Mucosa of descending colon (tissue), 3 donors: ENCODE results near the gene PPP2R3A. TPM values are rescaled to one million over a fixed set of nuclear protein-coding genes. Genes with fewer than 3 reads are reported as not detected.

Experiments used
- ATAC-seq: fragments of 200-7000 bp; cut with Tn5 transposase; one replicate; pipeline ENCODE4 v1.9.1; 2020; ENCODE audit warnings: mild to moderate bottlenecking, moderate library complexity
- DNase-seq, 3 donors: peaks; one replicate each; pipeline ENCODE4 v3.0.0-alpha.2; 2020
- H3K36me3 ChIP-seq: fragments of 200-600 bp; one replicate; pipeline ENCODE4 v1.8.0; 2021; ENCODE audit warnings: low read depth, mild to moderate bottlenecking
- H3K4me1 ChIP-seq: fragments of 200-600 bp; one replicate; pipeline ENCODE4 v1.8.0; 2021; ENCODE audit warnings: low read depth, mild to moderate bottlenecking
- H3K4me3 ChIP-seq: fragments of 200-600 bp; one replicate; pipeline ENCODE4 v1.8.0; 2021; ENCODE audit warnings: mild to moderate bottlenecking
- H3K9me3 ChIP-seq: fragments of 200-600 bp; one replicate; pipeline ENCODE4 v1.8.0; 2021; ENCODE audit warnings: mild to moderate bottlenecking
- CTCF ChIP-seq: fragments of 200-600 bp; IDR thresholded peaks from one replicate; pipeline ENCODE4 v1.8.0; 2022; ENCODE audit warnings: antibody characterized with exemption, mild to moderate bottlenecking
- intact Hi-C, 2 donors: fragments of 100-400 bp; cut with DNase I in 1 of 2; cut with micrococcal nuclease in 1 of 2; formaldehyde crosslinking; loops; one replicate each; pipeline versions ENCODE4 v1.11.0 to v1.11.1; 2022; cut with DNase I, micrococcal nuclease
- total RNA-seq, 3 donors: library from RNA; stranded (reverse); fragmentation: NEBNext Ultra II Directional in 2 of 3; extraction: Animal tissue kit (Norgen Biotek cat#: 25700) in 2 of 3; gene quantifications; one replicate each; pipeline versions ENCODE4 v1.2.1 to v1.2.4, GENCODE V29; 2021 to 2023
- donor health status: DM: no; HTN: no; CAD: no; lungs with moderate emphysema.
- donor health status: DM: no; HTN: no; CAD: no.
- donor health status: DM: no; HTN: yes; CAD: no.

The PPP2R3A gene
- total RNA-seq, 3 donors from 2014 or later = 16.4 to 33.8 (median 28.5) TPM

GRCh38 chr3:136195258-136196063, 229.9 kb downstream of the PPP2R3A start:
- intact Hi-C loops = loop anchor here in 1 of 2 donors (10.0 kb wide), 1 partner anchor 59 kb away; the partner anchor contains the start of gene PCCB
- Histone ChIP-seq H3K36me3 (no peaks in the 10 kb centered on the region), H3K4me3 (peak overlapping the region; percentile 89), H3K9me3 (no peaks in the 10 kb centered on the region), H3K4me1 (peaks cover 31% of the 10 kb centered on the region)
- no peak for TF ChIP-seq CTCF
- ATAC-seq (peak; percentile 53), DNase-seq (peak; percentile 63 to 86 (median 77))

- TF ChIP-seq CTCF = no peak
Measured at GRCh38 chr3:136196064-136196400, 230.5 kb downstream of the PPP2R3A start, which contains the start of gene MSL2. Gene MSL2, minus strand, starts transcription at chr3:136196335. Its CDS starts 1,222 bp downstream, at chr3:136195113.

GRCh38 chr3:136196401-136197158, 231.1 kb downstream of the PPP2R3A start:
- Histone ChIP-seq H3K9me3 (no peaks in the 10 kb centered on the region), H3K36me3 (no peaks in the 10 kb centered on the region), H3K4me1 (peaks cover 22% of the 10 kb centered on the region), H3K4me3 (peak overlapping the region; percentile 89)
- intact Hi-C loops = loop anchor here in 1 of 2 donors (10.0 kb wide), 1 partner anchor 58 kb away; the partner anchor contains the start of gene PCCB
- no peak for TF ChIP-seq CTCF
- DNase-seq = peak; percentile 99 to 100 (median 99)
- peak; percentile 82 for ATAC-seq

More at GRCh38 chr3:136196064-136196400, 230.5 kb downstream of the PPP2R3A start, which contains the start of gene MSL2:
- DNase-seq (peak in 1 of 3 donors; percentile 79), ATAC-seq (peak; percentile 59)
- intact Hi-C loops = loop anchor here in 1 of 2 donors (10.0 kb wide), 1 partner anchor 59 kb away; the partner anchor contains the start of gene PCCB
- Histone ChIP-seq H3K9me3 (no peaks in the 10 kb centered on the region), H3K4me3 (peak within 1 kb of the TSS; percentile 89), H3K4me1 (peaks cover 28% of the 10 kb centered on the region), H3K36me3 (no peaks in the 10 kb centered on the region)

- ATAC-seq = peak; percentile 47
- intact Hi-C loops = loop anchor here in 1 of 2 donors (10.0 kb wide), 1 partner anchor 58 kb away; the partner anchor contains the start of gene PCCB
- H3K4me1 ChIP-seq = peaks cover 16% of the 10 kb centered on the region
Measured at GRCh38 chr3:136197159-136197793, 231.7 kb downstream of the PPP2R3A start.

More at GRCh38 chr3:136197159-136197793, 231.7 kb downstream of the PPP2R3A start:
- no peaks in the 10 kb centered on the region for H3K9me3 ChIP-seq
- DNase-seq = no peak
- peak overlapping the region; percentile 89 for H3K4me3 ChIP-seq
- no peak for TF ChIP-seq CTCF
- H3K36me3 ChIP-seq = no peaks in the 10 kb centered on the region

Other genes with a start within 250 kb of the PPP2R3A start
- 10 to 100 TPM; 22.6 to 37.0 (median 28.9) TPM for gene MSL2, start 230.6 kb downstream of the PPP2R3A start, total RNA-seq